WTC11 (cell line): ENCODE measurements around the gene DNAH14.

Source experiments
- CREB1 ChIP-seq: sonication (generic); formaldehyde crosslinking; IDR thresholded peaks from 2 replicates; pipeline ENCODE4 v1.8.0; 2023; ENCODE audit warnings: mild to moderate bottlenecking, missing genetic modification reagents
- CTCF ChIP-seq: fragments of 200-600 bp; IDR thresholded peaks from 2 replicates; pipeline ENCODE4 v1.8.0; 2022; ENCODE audit warnings: antibody characterized with exemption
- ESRRA ChIP-seq: sonication (generic); formaldehyde crosslinking; IDR thresholded peaks from 2 replicates; pipeline ENCODE4 v1.8.1; 2022; ENCODE audit warnings: mild to moderate bottlenecking, missing genetic modification reagents, borderline replicate concordance
- FOXK1 ChIP-seq: sonication (generic); formaldehyde crosslinking; IDR thresholded peaks from 2 replicates; pipeline ENCODE4 v1.8.0; 2022; ENCODE audit warnings: mild to moderate bottlenecking, moderate library complexity, missing genetic modification reagents
- NFATC4 ChIP-seq: fragments of 250-450 bp; sonication (Bioruptor Pico); IDR thresholded peaks from 2 replicates; pipeline ENCODE4 v1.9.0; 2021; ENCODE audit warnings: mild to moderate bottlenecking
- TEAD1 ChIP-seq: sonication (generic); formaldehyde crosslinking; IDR thresholded peaks from 2 replicates; pipeline ENCODE4 v1.8.0; 2022; ENCODE audit warnings: mild to moderate bottlenecking, missing genetic modification reagents
- TF ChIP-seq, protein P1 (sequence below): sonication (generic); formaldehyde crosslinking; IDR thresholded peaks from 2 replicates; pipeline ENCODE4 v1.8.0; 2022; ENCODE audit warnings: mild to moderate bottlenecking, missing genetic modification reagents
- TF ChIP-seq, protein P2 (sequence below): sonication (generic); formaldehyde crosslinking; IDR thresholded peaks from 2 replicates; pipeline ENCODE4 v1.8.1; 2022; ENCODE audit warnings: low read depth, missing genetic modification reagents, borderline replicate concordance
- TF ChIP-seq, protein P3 (sequence below): sonication (generic); formaldehyde crosslinking; IDR thresholded peaks from 2 replicates; pipeline ENCODE4 v1.8.1; 2023; ENCODE audit warnings: mild to moderate bottlenecking, missing genetic modification reagents, moderate library complexity

DNA sequence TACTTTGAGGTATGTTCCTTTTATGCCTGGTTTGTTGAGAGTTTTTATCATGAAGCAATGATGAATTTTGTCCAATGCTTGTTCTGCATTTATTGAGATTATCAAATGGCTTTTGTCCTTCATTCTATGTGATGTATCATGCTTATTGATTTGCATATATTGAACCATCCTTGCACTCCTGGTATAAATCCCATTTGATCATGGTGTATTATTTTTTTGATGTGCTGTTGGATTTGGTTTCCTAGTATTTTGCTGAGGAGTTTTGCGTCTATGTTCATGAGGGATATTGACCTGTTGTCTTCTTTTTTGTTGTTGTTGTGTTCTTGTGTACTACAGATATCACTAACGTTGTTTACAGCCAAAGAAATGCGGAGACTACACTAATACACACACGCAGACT lies 4.1 kb downstream of the DNAH14 start:
- TF ChIP-seq ESRRA (CRISPR knock-in tag), result no peak
- TF ChIP-seq, protein P1, sequence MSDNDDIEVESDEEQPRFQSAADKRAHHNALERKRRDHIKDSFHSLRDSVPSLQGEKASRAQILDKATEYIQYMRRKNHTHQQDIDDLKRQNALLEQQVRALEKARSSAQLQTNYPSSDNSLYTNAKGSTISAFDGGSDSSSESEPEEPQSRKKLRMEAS (CRISPR knock-in tag), result no peak
- TF ChIP-seq, protein P2, sequence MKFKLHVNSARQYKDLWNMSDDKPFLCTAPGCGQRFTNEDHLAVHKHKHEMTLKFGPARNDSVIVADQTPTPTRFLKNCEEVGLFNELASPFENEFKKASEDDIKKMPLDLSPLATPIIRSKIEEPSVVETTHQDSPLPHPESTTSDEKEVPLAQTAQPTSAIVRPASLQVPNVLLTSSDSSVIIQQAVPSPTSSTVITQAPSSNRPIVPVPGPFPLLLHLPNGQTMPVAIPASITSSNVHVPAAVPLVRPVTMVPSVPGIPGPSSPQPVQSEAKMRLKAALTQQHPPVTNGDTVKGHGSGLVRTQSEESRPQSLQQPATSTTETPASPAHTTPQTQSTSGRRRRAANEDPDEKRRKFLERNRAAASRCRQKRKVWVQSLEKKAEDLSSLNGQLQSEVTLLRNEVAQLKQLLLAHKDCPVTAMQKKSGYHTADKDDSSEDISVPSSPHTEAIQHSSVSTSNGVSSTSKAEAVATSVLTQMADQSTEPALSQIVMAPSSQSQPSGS (CRISPR knock-in tag), result no peak
- no peak for TF ChIP-seq CTCF
- TF ChIP-seq FOXK1 (CRISPR knock-in tag), result no peak
- TF ChIP-seq TEAD1 (CRISPR knock-in tag), result no peak
- no peak for TF ChIP-seq CREB1 (CRISPR knock-in tag)
- TF ChIP-seq, protein P3, sequence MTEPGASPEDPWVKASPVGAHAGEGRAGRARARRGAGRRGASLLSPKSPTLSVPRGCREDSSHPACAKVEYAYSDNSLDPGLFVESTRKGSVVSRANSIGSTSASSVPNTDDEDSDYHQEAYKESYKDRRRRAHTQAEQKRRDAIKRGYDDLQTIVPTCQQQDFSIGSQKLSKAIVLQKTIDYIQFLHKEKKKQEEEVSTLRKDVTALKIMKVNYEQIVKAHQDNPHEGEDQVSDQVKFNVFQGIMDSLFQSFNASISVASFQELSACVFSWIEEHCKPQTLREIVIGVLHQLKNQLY (CRISPR knock-in tag), result no peak
- TF ChIP-seq NFATC4 (CRISPR knock-in tag), result no peak
